NB4 (cell line): ENCODE measurements around the gene VAT1.
"Not testable (repeated sequence)": the region's sequence is repeated elsewhere in the genome, so short reads cannot be mapped to it uniquely, and the experiment has no call there.

ENCODE experiments used
- DNase-seq: peaks from one replicate; pipeline ENCODE4 v3.0.0; 2010; ENCODE audit warnings: low read depth
- H3K4me3 ChIP-seq: one replicate; pipeline ENCODE4 v1.5.1; 2011; ENCODE audit warnings: mild to moderate bottlenecking, low read depth, low read length, moderate library complexity
- MAX ChIP-seq: IDR thresholded peaks from 2 replicates; pipeline ENCODE4 v1.6.1; 2011; ENCODE audit warnings: low read depth, low read length
- MYC ChIP-seq: IDR thresholded peaks from 2 replicates; pipeline ENCODE4 v1.6.1; 2011; ENCODE audit warnings: low read depth, low read length
- POLR2A ChIP-seq: IDR thresholded peaks from 2 replicates; pipeline ENCODE4 v1.6.1; 2011; ENCODE audit warnings: mild to moderate bottlenecking; ENCODE audit not compliant: insufficient read length; ENCODE audit errors: extremely low read depth
- TF ChIP-seq, protein P1 (sequence below): IDR thresholded peaks from one replicate; pipeline ENCODE4 v1.5.1; 2012; ENCODE audit warnings: low read depth, low read length

VAT1 gene

DNA sequence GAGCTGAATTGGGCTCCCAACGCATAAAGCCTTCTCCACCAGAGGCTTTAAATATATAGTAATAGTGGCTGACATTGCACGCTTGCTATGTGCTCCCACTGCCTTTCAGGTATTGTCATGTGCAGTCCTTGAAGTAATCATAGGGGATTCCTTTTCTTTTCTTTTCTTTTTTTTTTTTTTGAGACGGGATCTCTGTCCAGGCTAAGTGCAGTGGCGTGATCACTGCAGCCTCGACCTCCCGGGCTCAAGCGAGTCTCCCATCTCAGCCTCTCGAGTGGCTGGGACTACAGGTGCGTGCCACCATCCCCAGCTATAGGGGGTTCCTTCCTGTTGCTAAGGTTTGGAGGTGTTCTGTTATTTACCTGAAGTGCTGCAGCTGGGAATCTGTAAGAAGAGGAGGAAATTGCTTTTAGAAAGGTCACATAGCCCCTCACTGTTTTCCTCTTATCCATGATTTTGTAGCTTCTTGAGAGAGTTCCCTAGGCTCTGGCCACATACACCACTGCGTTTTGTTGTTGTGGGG lies 23.1 kb downstream of the VAT1 start:
- no peak for DNase-seq
- TF ChIP-seq, protein P1, sequence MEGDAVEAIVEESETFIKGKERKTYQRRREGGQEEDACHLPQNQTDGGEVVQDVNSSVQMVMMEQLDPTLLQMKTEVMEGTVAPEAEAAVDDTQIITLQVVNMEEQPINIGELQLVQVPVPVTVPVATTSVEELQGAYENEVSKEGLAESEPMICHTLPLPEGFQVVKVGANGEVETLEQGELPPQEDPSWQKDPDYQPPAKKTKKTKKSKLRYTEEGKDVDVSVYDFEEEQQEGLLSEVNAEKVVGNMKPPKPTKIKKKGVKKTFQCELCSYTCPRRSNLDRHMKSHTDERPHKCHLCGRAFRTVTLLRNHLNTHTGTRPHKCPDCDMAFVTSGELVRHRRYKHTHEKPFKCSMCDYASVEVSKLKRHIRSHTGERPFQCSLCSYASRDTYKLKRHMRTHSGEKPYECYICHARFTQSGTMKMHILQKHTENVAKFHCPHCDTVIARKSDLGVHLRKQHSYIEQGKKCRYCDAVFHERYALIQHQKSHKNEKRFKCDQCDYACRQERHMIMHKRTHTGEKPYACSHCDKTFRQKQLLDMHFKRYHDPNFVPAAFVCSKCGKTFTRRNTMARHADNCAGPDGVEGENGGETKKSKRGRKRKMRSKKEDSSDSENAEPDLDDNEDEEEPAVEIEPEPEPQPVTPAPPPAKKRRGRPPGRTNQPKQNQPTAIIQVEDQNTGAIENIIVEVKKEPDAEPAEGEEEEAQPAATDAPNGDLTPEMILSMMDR: no peak
- TF ChIP-seq POLR2A (no peak), MAX (no peak), MYC (no peak)
- H3K4me3 ChIP-seq: peak overlapping the region; percentile 100

DNA sequence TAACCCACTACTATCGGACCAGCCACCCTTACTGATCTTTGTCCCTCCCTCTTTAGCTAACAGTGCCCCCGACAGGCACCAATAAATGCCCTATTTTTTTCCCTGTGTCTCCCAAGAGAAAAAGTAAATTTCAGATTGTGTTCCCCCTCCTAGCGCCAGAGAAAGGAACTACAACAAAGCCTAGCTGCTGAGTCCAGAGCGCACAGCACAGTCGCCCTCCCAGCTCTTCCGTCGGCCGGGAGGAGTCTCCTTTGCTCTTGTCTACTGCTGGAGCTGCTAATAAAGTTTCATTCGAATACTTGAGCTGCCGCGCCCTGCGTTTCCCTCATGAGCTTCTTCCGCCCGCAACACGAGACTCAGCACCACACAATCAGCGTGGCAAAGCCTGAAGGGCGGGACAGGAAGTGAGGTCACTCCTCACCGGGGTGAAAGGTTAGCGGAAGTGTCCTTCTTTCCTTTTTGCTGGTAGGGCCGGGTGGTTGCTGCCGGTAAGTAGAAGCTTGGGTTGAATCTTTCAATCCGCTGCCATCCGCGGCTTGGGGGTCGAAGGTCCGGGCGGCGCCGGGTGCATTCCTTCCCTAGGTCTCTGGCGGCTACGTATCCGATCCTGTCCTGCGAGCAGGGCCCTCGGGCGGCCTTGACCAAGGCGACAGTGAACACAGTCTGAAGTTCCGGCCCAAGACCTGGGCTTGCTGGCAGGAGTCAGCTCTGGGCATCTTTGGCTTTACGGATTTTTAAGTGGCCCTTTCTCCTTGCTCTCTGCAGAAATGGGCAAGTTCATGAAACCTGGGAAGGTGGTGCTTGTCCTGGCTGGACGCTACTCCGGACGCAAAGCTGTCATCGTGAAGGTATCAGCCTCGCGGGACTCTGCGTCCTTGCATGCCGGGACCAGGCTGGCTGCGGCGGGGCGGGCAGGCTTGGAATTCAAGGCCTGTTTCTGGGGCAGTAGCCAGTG lies 23.9 kb downstream of the VAT1 start, which contains the start of gene RPL27:
Gene RPL27 (plus strand): TSS at position 436 of the 955 bp plus-strand sequence. CDS start 332 bp downstream, at position 768.
- peak; percentile 99 for DNase-seq
- TF ChIP-seq POLR2A (peak; percentile 92), MAX (peak; percentile 96), MYC (peak; percentile 98)
- TF ChIP-seq, protein P1: peak; percentile 83
- peak within 1 kb of the TSS; percentile 100 for H3K4me3 ChIP-seq

DNA sequence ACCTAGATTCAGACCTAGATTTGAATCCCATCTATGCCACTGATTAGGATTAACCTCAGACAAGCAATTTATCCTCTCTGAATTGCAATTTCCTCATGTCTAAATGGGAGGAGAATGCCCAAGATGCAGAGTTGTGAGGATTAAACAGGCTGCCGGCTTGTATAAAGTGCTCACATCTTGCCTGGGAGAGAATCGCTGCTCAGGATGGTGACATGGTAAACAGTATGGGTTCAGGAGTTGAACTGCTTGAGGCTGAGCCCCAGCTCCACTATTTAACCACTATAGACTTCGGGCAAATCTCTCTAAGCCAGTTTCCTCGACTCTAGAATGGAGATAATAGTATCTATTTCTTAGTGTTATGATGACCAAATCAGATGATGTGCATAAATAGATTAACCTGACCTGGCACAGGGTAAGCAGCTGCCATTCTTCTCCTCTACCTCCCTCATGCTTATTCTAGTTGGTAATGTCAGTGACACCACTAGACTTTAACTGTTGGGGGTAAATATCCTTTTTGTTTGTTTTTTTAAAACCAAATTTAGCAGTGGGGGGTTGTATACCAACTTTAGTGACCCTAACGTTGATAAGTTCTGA lies 24.7 kb downstream of the VAT1 start:
- DNase-seq: no peak
- TF ChIP-seq MYC: no peak
- TF ChIP-seq, protein P1: no peak
- TF ChIP-seq POLR2A: no peak
- TF ChIP-seq MAX: no peak
- H3K4me3 ChIP-seq: peak overlapping the region; percentile 54

GRCh38 chr17:42993913-42994312 lies 28.3 kb downstream of the VAT1 start:
- DNase-seq, H3K4me3 ChIP-seq: not testable (repeated sequence)

DNA sequence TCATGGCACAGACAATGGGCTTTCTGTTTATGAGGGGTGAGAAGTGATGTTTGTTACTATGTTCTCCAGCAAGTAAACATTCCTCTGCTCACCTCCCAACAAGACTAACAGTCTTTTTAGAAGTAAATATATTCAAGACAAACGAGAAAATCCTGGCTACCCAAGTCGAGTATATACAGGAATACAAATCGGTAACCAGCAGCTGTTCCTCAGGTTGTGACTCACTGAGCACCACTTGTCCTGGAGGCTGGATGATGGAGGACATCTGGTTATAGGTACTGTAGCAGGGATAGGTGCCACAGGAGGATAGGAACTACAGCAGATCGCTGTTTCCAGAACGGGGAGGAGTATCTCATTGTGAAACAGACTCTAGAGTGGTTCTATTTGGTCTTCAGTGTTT lies 29.3 kb downstream of the VAT1 start:
- no peak overlapping the region for H3K4me3 ChIP-seq
- no peak for DNase-seq
- TF ChIP-seq POLR2A (no peak), MAX (no peak)

- no peak for DNase-seq
- H3K4me3 ChIP-seq: no peak overlapping the region
- TF ChIP-seq, protein P1: no peak
- TF ChIP-seq POLR2A (no peak), MYC (no peak), MAX (no peak)
Observed at GRCh38 chr17:42991471-42991870, 30.7 kb downstream of the VAT1 start.
